ENCODE data around the gene LRRFIP1. TPM values are rescaled to one million over a fixed set of nuclear protein-coding genes. Genes with fewer than 3 reads are reported as not detected.

Gene LRRFIP1
- total RNA-seq, 2 experiments from 2014 or later: 189 to 207 TPM

DNA sequence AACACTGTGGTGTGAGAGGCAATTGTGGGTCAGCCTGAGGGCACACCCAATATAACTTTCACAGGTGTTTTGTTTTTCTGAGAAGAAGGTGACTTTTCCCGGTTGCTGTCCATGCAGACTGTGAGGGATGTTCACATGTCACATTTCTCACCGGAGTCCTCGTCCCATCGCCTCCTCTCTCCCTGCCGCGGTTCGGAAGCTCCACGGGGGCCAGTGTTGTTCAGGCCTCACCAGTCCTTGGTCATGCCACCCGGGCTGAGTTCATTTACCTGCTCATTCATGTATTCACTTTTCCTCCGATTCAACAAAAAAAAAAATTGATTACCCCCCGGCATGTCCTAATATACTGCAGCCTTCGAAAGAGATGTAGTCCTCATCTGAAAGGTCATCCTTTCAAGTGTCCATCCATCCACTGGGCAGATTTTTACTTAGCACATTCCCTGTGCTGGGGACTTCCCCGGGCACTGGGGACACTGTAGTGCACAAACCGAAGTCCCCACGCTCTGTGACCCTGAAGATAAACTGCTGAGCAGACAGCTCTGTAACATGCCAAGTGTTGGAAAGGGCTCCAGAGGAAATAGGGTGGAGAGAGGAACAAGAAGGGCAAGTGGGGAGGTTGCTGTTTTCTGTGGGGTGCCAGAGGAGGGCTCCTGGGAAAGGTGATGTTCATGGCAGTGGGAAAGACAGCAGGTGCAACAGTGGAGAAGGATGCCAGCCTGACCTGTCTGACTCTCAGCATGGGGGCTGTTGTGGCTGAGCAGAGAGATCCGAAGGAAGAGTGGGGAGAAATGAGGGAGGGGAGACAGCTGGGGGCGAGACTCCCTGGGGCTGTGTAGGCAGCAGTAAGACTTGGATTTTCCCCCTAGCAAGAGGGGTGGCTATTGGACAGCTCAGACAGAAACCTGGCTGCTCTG is 22.4 kb downstream of the LRRFIP1 start:
- Mint-ChIP-seq H3K9me3 (ENCODE audit: insufficient read depth) (no peaks in the 10 kb centered on the region), H3K36me3 (ENCODE audit: low read depth) (no peaks in the 10 kb centered on the region), H3K27me3 (ENCODE audit: low read depth) (peaks cover 10% of the 10 kb centered on the region), H3K4me3 (no peak overlapping the region), H3K27ac (no peak overlapping the region), H3K4me1 (ENCODE audit: low read depth) (no peaks in the 10 kb centered on the region)
- CTCF ChIA-PET: no interaction called here
- POLR2A ChIA-PET: no interaction called here
- ATAC-seq (no peak), DNase-seq (no peak)

DNA sequence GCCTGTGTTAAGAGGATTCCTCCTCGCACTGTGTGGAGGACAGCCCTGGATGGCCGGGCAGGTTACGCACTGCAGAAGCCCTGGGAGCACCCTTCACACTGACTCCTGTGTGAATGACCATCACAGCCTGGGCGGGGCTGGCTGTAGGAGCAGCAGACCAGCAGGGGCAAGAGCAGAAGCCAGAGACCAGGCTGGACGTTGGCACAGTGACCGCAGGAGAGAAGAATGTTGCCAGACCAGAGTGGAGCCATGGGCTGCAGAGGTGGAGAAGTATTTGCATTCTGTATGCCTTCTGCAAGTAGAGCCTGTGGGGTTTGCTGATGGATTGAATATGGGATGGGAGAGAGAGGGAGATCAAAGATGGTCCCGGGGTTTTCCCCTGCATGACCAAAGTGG is 23.1 kb downstream of the LRRFIP1 start:
- ChIA-PET POLR2A (no interaction called here), CTCF (no interaction called here)
- H3K4me1 Mint-ChIP-seq (ENCODE audit: low read depth): peaks cover 3% of the 10 kb centered on the region
- H3K9me3 Mint-ChIP-seq (ENCODE audit: insufficient read depth): no peaks in the 10 kb centered on the region
- no peak for DNase-seq
- ATAC-seq: no peak
- peaks cover 8% of the 10 kb centered on the region for H3K27me3 Mint-ChIP-seq (ENCODE audit: low read depth)
- no peaks in the 10 kb centered on the region for H3K36me3 Mint-ChIP-seq (ENCODE audit: low read depth)
- no peak overlapping the region for H3K4me3 Mint-ChIP-seq
- no peak overlapping the region for H3K27ac Mint-ChIP-seq

DNA sequence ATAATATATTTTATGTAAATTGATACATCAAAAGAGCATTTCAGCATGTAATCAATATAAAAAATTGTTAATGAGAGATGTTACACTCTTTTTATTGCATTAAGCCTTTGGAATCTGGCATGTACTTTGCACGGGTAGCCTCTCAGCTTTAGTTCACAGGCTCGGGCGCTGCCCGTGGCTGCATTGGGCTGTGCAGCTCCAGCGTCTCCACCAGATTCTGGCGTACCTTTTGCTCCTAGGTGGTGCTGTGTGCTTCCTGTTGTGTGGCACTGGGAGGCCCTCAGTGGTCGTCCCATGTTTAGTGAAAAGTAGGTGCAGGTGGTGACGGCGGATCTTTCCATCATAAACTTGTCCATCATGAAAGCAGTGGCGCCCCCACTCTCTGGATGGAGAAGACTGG is 24.4 kb downstream of the LRRFIP1 start:
- Mint-ChIP-seq H3K4me1 (ENCODE audit: low read depth) (peaks cover 6% of the 10 kb centered on the region), H3K9me3 (ENCODE audit: insufficient read depth) (no peaks in the 10 kb centered on the region), H3K27me3 (ENCODE audit: low read depth) (peaks cover 6% of the 10 kb centered on the region), H3K36me3 (ENCODE audit: low read depth) (no peaks in the 10 kb centered on the region), H3K27ac (no peak overlapping the region), H3K4me3 (no peak overlapping the region)
- no peak for DNase-seq
- CTCF ChIA-PET: interaction anchor here (1.7 kb wide), 1 partner anchor 93 kb away, joined by 4 read pairs; no protein-coding TSS in a partner anchor
- no peak for ATAC-seq
- POLR2A ChIA-PET: interaction anchor here (0.7 kb wide), 1 partner anchor 22 kb away, joined by 3 read pairs; no protein-coding TSS in a partner anchor

DNA sequence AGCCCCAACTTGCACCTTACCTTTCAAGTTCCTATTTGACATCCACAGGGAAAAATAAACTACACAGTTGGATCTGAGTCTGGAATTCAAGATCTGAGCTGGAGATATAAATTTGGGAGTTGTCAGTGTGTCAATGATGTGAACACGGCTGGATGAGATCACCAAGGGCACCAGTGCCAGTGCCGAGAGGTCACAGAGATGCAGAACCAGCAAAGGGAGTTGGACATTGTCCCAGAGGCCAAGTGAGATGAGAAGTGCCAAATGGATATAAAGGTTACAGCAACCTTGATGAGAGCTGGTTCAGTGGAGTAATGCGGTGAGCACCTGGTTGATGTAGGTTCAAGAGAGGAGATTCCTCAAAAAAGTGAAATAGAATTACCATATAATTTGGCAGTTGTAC is 24.8 kb downstream of the LRRFIP1 start:
- H3K27me3 Mint-ChIP-seq (ENCODE audit: low read depth): peaks cover 6% of the 10 kb centered on the region
- CTCF ChIA-PET: interaction anchor here (1.7 kb wide), 1 partner anchor 93 kb away, joined by 4 read pairs; no protein-coding TSS in a partner anchor

GRCh38 chr2:237652854-237653253 is 25.5 kb downstream of the LRRFIP1 start:
- peaks cover 6% of the 10 kb centered on the region for H3K4me1 Mint-ChIP-seq (ENCODE audit: low read depth)
- POLR2A ChIA-PET: no interaction called here
- H3K4me3 Mint-ChIP-seq: no peak overlapping the region
- H3K27me3 Mint-ChIP-seq (ENCODE audit: low read depth): peaks cover 11% of the 10 kb centered on the region
- H3K36me3 Mint-ChIP-seq (ENCODE audit: low read depth): no peaks in the 10 kb centered on the region
- H3K9me3 Mint-ChIP-seq (ENCODE audit: insufficient read depth): no peaks in the 10 kb centered on the region
- CTCF ChIA-PET: interaction anchor here (1.7 kb wide), 1 partner anchor 92 kb away, joined by 4 read pairs; no protein-coding TSS in a partner anchor
- H3K27ac Mint-ChIP-seq: no peak overlapping the region
- ATAC-seq (no peak), DNase-seq (no peak)

More for the DNA sequence above, 24.8 kb downstream of the LRRFIP1 start:
- H3K4me1 Mint-ChIP-seq (ENCODE audit: low read depth): peaks cover 6% of the 10 kb centered on the region
- H3K9me3 Mint-ChIP-seq (ENCODE audit: insufficient read depth): no peaks in the 10 kb centered on the region
- H3K4me3 Mint-ChIP-seq: no peak overlapping the region
- DNase-seq (no peak), ATAC-seq (no peak)
- POLR2A ChIA-PET: no interaction called here
- H3K36me3 Mint-ChIP-seq (ENCODE audit: low read depth): no peaks in the 10 kb centered on the region
- H3K27ac Mint-ChIP-seq: no peak overlapping the region

- ChIA-PET POLR2A (no interaction called here), CTCF (no interaction called here)
- H3K27me3 Mint-ChIP-seq (ENCODE audit: low read depth): peaks cover 13% of the 10 kb centered on the region
- H3K27ac Mint-ChIP-seq: no peak overlapping the region
- H3K36me3 Mint-ChIP-seq (ENCODE audit: low read depth): no peaks in the 10 kb centered on the region
- DNase-seq (no peak), ATAC-seq (no peak)
- H3K9me3 Mint-ChIP-seq (ENCODE audit: insufficient read depth): no peaks in the 10 kb centered on the region
- peaks cover 6% of the 10 kb centered on the region for H3K4me1 Mint-ChIP-seq (ENCODE audit: low read depth)
- no peak overlapping the region for H3K4me3 Mint-ChIP-seq
These were observed 26.6 kb downstream of the LRRFIP1 start for GRCh38 chr2:237653776-237654558.

- POLR2A ChIA-PET: no interaction called here
These were observed 29.7 kb downstream of the LRRFIP1 start for GRCh38 chr2:237657063-237657462.

DNA sequence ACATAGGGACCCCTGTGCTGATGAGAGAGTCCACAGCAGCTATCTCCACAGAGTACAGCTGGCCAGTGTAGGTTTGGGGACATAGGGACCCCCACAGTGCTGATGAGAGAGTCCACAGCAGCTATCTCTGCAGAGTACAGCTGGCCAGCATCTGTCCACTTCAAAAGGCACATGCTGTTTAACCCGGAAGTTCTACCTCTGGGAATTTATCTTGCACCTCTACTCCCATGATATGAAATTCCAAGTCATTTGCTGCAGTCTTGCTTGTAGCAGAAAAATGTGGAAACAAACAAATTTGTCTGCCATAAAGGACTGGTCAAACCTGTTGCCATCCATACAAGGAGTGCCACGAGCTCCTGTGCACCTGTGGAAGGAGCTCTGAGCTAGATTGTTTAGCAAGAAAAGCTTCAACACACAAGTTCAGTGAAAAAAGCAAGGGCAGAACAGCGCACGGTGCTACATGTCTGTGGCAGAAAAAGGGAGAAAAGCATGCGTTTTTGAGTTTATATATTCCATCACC is 33.1 kb downstream of the LRRFIP1 start:
- Mint-ChIP-seq H3K4me1 (ENCODE audit: low read depth) (peaks cover 9% of the 10 kb centered on the region), H3K27ac (no peak overlapping the region), H3K36me3 (ENCODE audit: low read depth) (no peaks in the 10 kb centered on the region), H3K27me3 (ENCODE audit: low read depth) (peaks cover 19% of the 10 kb centered on the region), H3K4me3 (no peak overlapping the region), H3K9me3 (ENCODE audit: insufficient read depth) (no peaks in the 10 kb centered on the region)
- no peak for DNase-seq
- no peak for ATAC-seq
- CTCF ChIA-PET: interaction anchor here (1.3 kb wide), 2 partner anchors 12 to 13 kb away, joined by 4 to 5 read pairs; no protein-coding TSS in a partner anchor
- POLR2A ChIA-PET: no interaction called here

More at GRCh38 chr2:237657063-237657462, 29.7 kb downstream of the LRRFIP1 start:
- CTCF ChIA-PET: no interaction called here
- no peak overlapping the region for H3K4me3 Mint-ChIP-seq
- ATAC-seq: no peak
- H3K36me3 Mint-ChIP-seq (ENCODE audit: low read depth): no peaks in the 10 kb centered on the region
- H3K4me1 Mint-ChIP-seq (ENCODE audit: low read depth): peaks cover 6% of the 10 kb centered on the region
- no peaks in the 10 kb centered on the region for H3K9me3 Mint-ChIP-seq (ENCODE audit: insufficient read depth)
- H3K27ac Mint-ChIP-seq: no peak overlapping the region
- no peak for DNase-seq
- H3K27me3 Mint-ChIP-seq (ENCODE audit: low read depth): peaks cover 13% of the 10 kb centered on the region

DNA sequence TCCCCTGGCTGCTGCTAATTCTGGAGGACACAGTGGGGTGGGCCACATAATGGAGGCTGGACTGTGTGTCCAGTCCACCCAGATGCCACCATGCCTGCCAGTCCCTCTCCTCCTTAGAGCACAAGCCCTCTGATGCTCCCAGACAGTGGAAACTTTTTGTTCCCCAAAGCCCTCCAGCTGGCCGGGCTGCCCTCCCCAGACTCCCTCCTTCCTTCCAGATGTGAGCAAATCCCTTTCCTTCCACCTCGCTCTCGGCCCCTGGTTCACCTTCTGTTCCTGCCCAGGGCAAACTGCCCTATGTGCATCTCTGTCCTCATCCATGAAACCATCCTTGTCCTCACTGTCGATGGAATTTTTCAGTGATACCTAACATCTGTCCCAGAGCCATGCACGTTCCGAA is 33.9 kb downstream of the LRRFIP1 start:
- Mint-ChIP-seq H3K9me3 (ENCODE audit: insufficient read depth) (no peaks in the 10 kb centered on the region), H3K27me3 (ENCODE audit: low read depth) (peaks cover 19% of the 10 kb centered on the region), H3K36me3 (ENCODE audit: low read depth) (no peaks in the 10 kb centered on the region), H3K27ac (no peak overlapping the region), H3K4me1 (ENCODE audit: low read depth) (peaks cover 6% of the 10 kb centered on the region), H3K4me3 (no peak overlapping the region)
- ATAC-seq (no peak), DNase-seq (no peak)
- POLR2A ChIA-PET: no interaction called here
- CTCF ChIA-PET: interaction anchor here (1.3 kb wide), 1 partner anchor 11 kb away, joined by 5 read pairs; no protein-coding TSS in a partner anchor

DNA sequence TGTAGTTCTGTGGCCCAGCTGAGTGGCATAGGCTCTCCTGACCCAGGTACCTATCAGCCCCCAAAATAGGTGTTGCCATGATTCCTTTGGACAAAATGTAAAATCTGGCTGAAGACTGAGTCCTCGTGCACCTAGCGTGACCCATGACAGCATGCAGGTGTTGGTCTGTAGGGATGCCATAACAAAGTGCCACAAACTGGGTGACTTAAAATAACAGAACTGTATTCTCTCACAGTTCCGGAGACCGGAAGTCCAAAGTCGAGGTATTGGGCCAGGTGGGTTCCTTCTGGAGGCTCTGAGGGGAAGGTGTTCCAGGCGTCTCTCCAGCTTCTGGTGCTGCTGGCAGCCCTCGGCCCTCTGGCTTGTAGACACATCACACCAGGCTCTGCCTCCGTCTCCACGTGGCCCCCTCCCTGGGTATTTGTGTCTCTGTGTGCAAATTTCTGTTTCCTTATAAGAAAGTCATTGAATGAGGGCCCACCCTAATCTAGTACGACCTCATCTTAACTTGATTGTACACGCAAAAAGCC is 34.5 kb downstream of the LRRFIP1 start:
- ATAC-seq (no peak), DNase-seq (no peak)
- Mint-ChIP-seq H3K27me3 (ENCODE audit: low read depth) (peaks cover 24% of the 10 kb centered on the region), H3K4me3 (no peak overlapping the region), H3K27ac (no peak overlapping the region), H3K36me3 (ENCODE audit: low read depth) (no peaks in the 10 kb centered on the region), H3K9me3 (ENCODE audit: insufficient read depth) (no peaks in the 10 kb centered on the region), H3K4me1 (ENCODE audit: low read depth) (peaks cover 6% of the 10 kb centered on the region)
- ChIA-PET CTCF (interaction anchor here (1.3 to 1.5 kb wide), 3 partner anchors 11 to 69 kb away, joined by 3 to 5 read pairs (median 4); no protein-coding TSS in a partner anchor), POLR2A (no interaction called here)

DNA sequence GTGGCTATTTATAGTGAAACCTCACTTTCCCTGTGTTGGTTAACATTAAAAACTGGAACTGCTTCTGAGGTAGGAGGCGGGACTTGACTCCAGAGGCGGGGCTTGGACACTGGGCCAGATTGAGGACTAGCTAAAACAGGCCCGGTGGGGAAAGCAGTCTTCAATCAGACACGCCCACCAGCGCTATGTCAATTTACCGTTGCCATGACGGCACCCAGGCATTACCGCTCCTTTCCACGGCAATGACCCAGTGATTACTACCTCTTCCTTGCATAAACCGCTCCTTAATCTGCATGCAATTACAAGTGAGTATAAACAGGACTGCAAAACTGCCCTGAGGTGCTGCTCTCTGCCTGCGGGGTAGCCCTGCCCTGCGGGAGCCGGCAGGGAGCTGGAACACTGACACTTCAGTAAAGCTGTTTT is 35.3 kb downstream of the LRRFIP1 start:
- peaks cover 27% of the 10 kb centered on the region for H3K27me3 Mint-ChIP-seq (ENCODE audit: low read depth)
- peak; percentile 59 for DNase-seq
- no peak overlapping the region for H3K27ac Mint-ChIP-seq
- H3K36me3 Mint-ChIP-seq (ENCODE audit: low read depth): no peaks in the 10 kb centered on the region
- H3K4me3 Mint-ChIP-seq: no peak overlapping the region
- ChIA-PET POLR2A (no interaction called here), CTCF (interaction anchor here (1.3 to 1.5 kb wide), 4 partner anchors 25 to 150 kb away, joined by 3 to 5 read pairs (median 4); no protein-coding TSS in a partner anchor)
- peaks cover 6% of the 10 kb centered on the region for H3K4me1 Mint-ChIP-seq (ENCODE audit: low read depth)
- peak; percentile 83 for ATAC-seq
- H3K9me3 Mint-ChIP-seq (ENCODE audit: insufficient read depth): no peaks in the 10 kb centered on the region

All from activated CD8-positive, alpha-beta T cell treated with anti-CD3 and anti-CD28 coated beads, Interleukin-2, amount 10 ng/mL, durations not matched to agents 7 days and 5 days (primary cell).